ENCODE measurements around the gene MYO18B.

MYO18B gene

DNA sequence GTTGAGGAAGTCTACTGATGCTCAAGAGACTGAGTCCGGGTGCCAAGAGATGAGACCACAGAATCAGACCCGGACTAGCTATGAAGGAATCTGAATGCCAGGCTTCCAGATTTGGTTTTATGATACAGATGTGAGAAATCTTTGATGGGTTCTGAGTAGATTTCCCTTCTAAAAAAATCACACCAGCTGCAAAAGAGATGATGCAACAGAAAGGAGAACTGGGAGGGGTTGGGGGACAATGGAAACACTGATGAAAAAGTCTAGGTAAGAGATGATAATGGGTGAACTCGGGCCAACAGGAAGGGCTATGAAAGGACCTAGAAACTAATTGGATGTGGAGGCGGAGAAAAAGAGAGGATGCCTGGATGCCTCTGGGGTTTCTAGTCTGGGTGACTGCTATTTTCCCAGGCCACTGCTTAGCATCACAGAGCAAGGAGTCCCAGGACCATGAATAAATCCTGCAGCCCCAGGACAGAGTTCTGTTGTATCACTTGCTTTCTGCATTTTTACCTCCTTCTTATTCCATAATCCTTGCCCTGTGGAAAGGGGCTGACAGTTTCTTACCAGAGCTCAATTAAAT, 311.8 kb downstream of the MYO18B start:
- DNase-seq (ENCODE audit: low read depth) = no peak

GRCh38 chr22:26054841-26055605, 313.0 kb downstream of the MYO18B start:
- no peak for DNase-seq (ENCODE audit: low read depth)

DNA sequence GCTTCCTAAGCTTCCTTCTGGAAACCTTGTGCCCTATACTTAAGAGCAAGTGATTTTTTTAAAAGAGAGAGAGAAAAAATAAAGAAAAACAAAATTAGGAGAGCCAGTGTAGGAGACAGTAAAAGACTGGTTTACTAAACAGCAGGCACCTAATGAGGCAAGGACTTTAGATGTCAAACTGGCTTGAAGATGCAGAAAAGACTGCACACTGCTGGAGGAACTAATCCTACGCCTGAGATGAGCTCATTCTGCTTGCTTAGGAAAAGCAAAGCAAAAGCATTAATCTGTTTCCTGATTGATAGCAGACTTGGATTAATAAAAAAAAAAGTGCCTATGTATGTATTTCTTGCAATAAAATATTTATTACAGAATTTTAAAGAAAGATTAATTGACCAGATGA, 313.7 kb downstream of the MYO18B start:
- no peak for DNase-seq (ENCODE audit: low read depth)

GRCh38 chr22:26056455-26057200, 314.6 kb downstream of the MYO18B start:
- DNase-seq (ENCODE audit: low read depth) = no peak

DNA sequence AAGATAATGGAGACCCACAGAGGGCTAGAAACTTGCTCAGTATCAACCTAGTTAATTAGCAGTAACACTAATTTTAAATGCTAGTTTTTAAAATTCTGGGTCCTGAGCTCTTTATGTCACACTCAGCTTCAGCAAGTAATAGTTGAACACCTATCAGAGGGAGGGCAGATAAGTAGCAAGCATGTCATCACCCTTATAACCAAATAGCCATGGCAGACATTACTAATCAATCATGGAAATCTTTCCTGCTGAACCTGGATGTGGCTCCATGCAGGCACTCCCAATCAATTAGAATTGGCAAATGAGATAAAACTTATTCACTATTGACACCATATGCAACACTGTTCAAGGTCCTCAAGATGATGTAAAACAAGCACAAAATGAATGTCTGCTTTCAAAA, 315.7 kb downstream of the MYO18B start:
- DNase-seq (ENCODE audit: low read depth) = no peak

DNA sequence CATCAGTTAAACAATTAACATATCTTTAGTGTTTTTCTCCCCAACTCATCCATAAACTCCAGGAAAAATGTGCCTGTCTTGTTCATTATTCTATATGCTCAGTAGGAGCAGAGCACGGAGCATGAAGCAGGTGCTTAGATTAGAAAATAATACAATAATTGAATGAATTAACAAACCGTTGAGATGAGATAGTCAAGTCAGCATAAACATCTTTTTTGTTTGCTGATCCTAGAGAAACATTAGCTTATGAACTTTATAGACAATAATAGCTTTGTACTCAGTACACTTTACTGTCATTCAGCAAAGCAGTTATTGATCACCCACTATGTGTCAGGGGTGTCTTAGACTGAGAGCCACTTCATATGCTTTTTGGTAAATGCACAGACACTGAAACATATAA, 322.1 kb downstream of the MYO18B start:
- no peak for DNase-seq (ENCODE audit: low read depth)

DNA sequence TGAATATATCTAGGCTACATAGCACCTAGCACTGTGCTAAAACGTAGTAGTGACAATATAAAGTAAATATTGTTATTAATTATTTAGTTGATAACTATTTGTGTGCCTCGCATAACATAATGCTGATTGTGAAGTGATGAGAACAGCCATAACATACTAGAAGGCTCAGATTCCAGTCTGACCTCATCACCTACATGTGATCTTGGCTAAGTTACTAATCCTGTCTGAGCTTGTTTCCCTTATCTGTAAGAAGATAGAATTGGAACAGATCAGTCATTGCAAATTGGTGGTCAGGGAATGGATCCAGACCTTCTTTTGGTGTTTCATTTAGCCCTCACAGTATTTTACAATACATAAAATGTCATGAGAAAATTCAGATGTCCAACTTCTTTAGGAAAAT, 323.9 kb downstream of the MYO18B start:
- no peak for DNase-seq (ENCODE audit: low read depth)

DNA sequence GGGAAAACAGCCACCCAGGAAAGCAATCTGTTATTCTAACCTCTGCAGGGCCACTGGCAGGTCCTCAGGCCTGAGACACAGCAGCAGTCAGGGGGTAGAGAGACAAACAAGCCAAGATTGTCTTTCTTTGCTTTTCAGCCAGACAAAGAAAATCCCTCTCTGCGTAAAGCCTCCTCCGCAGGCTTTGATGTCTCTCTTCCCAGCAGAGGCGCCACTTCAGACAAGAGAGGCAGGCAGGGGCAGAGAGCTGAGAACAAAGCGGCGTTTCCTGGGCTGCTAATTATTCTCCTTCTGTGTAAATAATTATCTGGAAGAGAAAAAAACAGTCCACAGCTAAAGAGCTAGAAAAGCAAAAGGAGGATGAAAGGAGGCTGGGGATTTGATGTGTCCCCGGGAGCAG, 324.5 kb downstream of the MYO18B start:
- no peak for DNase-seq (ENCODE audit: low read depth)

DNA sequence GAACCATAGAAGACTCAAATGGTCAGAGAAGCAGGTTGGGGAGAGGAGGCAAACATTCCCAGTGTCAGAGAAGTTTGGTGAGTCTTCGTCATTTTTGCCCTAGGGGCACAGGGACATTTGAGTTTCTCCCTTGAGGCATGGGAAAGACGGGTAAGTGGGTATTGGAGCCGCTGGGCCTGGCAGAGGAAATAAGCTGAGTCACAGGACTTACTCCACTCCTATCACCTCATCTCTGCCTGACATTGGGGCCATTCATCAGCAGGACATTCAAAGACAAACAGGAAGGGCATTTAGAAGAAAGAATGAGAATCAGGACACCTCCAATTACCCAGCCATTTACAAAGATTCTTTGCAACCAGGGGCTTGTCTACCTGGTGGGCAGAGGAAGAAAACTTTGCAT, 326.6 kb downstream of the MYO18B start:
- no peak for DNase-seq (ENCODE audit: low read depth)

DNA sequence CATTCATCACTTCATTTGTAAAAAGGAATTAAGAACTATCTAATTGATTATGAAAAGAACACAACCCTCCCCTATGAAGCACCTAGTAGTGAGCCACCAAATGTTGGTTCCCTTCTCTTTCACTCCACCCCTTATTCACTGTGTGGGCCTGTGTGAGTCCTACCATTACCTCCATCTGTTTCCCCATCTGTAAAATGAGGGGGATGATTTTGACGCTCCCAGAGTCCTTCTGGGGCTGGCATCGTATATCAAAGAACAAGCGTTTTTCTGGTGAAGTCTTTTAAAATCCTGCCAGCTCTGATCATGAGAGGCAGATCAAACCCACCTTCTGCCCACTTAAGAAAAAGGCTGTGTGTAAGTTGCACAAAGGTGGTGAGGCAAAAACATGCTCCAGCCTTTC, 330.6 kb downstream of the MYO18B start:
- no peak for DNase-seq (ENCODE audit: low read depth)

- no peak for DNase-seq (ENCODE audit: low read depth)
These were observed 333.3 kb downstream of the MYO18B start for GRCh38 chr22:26075251-26075650.

- DNase-seq (ENCODE audit: low read depth) = no peak
These were observed 337.0 kb downstream of the MYO18B start for GRCh38 chr22:26079009-26079408.

Measured in activated T-helper 9 cell treated with anti-CD3 and anti-CD28 coated beads, Interleukin-2, amount 50 U/mL, for 16 hours (primary cell).